GM12878 (cell line): ENCODE measurements around the gene POLE2. TPM values are rescaled to one million over a fixed set of nuclear protein-coding genes. Genes with fewer than 3 reads are reported as not detected.

Experiments used
- ATAC-seq: fragments of 200-7000 bp; cut with Tn5 transposase; 3 replicates; pipeline ENCODE4 v1.9.1; 2020; ENCODE audit warnings: mild to moderate bottlenecking, moderate library complexity
- BruUV-seq: library from RNA; stranded (reverse); fragments of 400-500 nt; replicated peaks from 2 replicates; lab custom pipeline; 2021; lab: Mats Ljungman, UMichigan
- CTCF ChIA-PET: fragments of 300-600 bp; sonication (Branson Sonifier 250); formaldehyde crosslinking; extraction: SDS; loops from one replicate; lab custom pipeline; 2021; ENCODE audit warnings: inconsistent platforms; lab: Yijun Ruan, JAX
- POLR2A ChIA-PET: fragments of 350-600 bp; formaldehyde crosslinking; extraction: SDS; loops from one replicate; lab custom pipeline; 2021; ENCODE audit warnings: inconsistent platforms; lab: Charles Lee
- RAD21 ChIA-PET: fragments of 300-600 bp; sonication (Branson Sonifier 250); formaldehyde crosslinking; loops from one replicate; lab custom pipeline; 2023; ENCODE audit warnings: antibody characterized with exemption; ENCODE audit not compliant: unreplicated experiment; lab: Charles Lee
- SMC1A ChIA-PET: fragments of 300-600 bp; sonication (Branson Sonifier 250); formaldehyde crosslinking; loops from one replicate; lab custom pipeline; 2023; ENCODE audit not compliant: unreplicated experiment, uncharacterized antibody; lab: Charles Lee
- DNase-seq: peaks from one replicate; pipeline ENCODE4 v3.0.0-alpha.2; 2011; ENCODE audit warnings: low read depth, low spot score
- FAIRE-seq: peaks from 3 replicates; lab custom pipeline; 2011; peaks lifted over from hg19 to GRCh38; lab: Jason Lieb, UNC
- H2AFZ ChIP-seq: 2 replicates; pipeline ENCODE4 v1.6.0; 2011; ENCODE audit warnings: low read depth, low read length, control low read depth; ENCODE audit not compliant: control insufficient read depth
- H3K27ac ChIP-seq: 2 replicates; pipeline ENCODE4 v1.5.1; 2011; ENCODE audit warnings: control low read depth; ENCODE audit not compliant: control insufficient read depth, insufficient read depth
- H3K27me3 ChIP-seq, 2 experiments: replicated peaks in 1 of 2; 2 replicates each; pipeline versions ENCODE4 v1.6.0 to v1.6.1; 2011; ENCODE audit warnings: low read length in 1 of 2; ENCODE audit not compliant: control insufficient read depth in 2 of 2, insufficient read depth in 2 of 2
- H3K36me3 ChIP-seq, 2 experiments: 2 replicates each; pipeline ENCODE4 v1.5.1; 2011; ENCODE audit warnings: low read length in 1 of 2; ENCODE audit not compliant: control insufficient read depth in 2 of 2, insufficient read depth in 2 of 2
- H3K4me1 ChIP-seq: 2 replicates; pipeline ENCODE4 v1.6.1; 2011; ENCODE audit warnings: mild to moderate bottlenecking, low read length, moderate library complexity, mixed read lengths; ENCODE audit not compliant: control insufficient read depth, insufficient read depth
- H3K4me2 ChIP-seq: 2 replicates; pipeline ENCODE4 v1.6.0; 2011; ENCODE audit warnings: control low read depth; ENCODE audit not compliant: control insufficient read depth, insufficient read depth
- H3K4me3 ChIP-seq: fragments of 200-600 bp; sonication (generic); 2 replicates; pipeline ENCODE4 v1.5.1; 2016
- H3K79me2 ChIP-seq: 2 replicates; pipeline ENCODE4 v1.6.0; 2011; ENCODE audit warnings: low read length; ENCODE audit not compliant: control insufficient read depth, insufficient read depth
- H3K9ac ChIP-seq: 2 replicates; pipeline ENCODE4 v1.8.0; 2011; ENCODE audit warnings: low read length, control low read depth, mixed read lengths; ENCODE audit not compliant: control insufficient read depth, insufficient read depth
- H3K9me3 ChIP-seq: replicated peaks from 3 replicates; pipeline ENCODE4 v1.5.1; 2011; ENCODE audit warnings: mild to moderate bottlenecking, low read length; ENCODE audit not compliant: control insufficient read depth, insufficient read depth
- H4K20me1 ChIP-seq: 2 replicates; pipeline ENCODE4 v1.6.0; 2011; ENCODE audit not compliant: control insufficient read depth, insufficient read depth
- BMI1 ChIP-seq: fragments of 450-650 bp; IDR thresholded peaks from 2 replicates; pipeline ENCODE4 v1.6.1; 2016; ENCODE audit warnings: mild to moderate bottlenecking, moderate library complexity, borderline replicate concordance
- CHD1 ChIP-seq: IDR thresholded peaks from 2 replicates; pipeline ENCODE4 v1.6.1; 2012; ENCODE audit warnings: low read depth, low read length, improper control_type of control experiment
- EED ChIP-seq: sonication (generic); IDR thresholded peaks from 2 replicates; pipeline ENCODE4 v1.6.1; 2016; ENCODE audit warnings: antibody characterized with exemption, low read depth
- KLF5 ChIP-seq: fragments of 450-650 bp; IDR thresholded peaks from 2 replicates; pipeline ENCODE4 v1.6.1; 2014; ENCODE audit warnings: mild to moderate bottlenecking; ENCODE audit not compliant: partially characterized antibody
- NBN ChIP-seq: fragments of 450-650 bp; IDR thresholded peaks from 2 replicates; pipeline ENCODE4 v1.6.1; 2016
- NFYB ChIP-seq: IDR thresholded peaks from 2 replicates; pipeline ENCODE4 v1.6.1; 2011; ENCODE audit warnings: low read depth, mild to moderate bottlenecking, low read length, improper control_type of control experiment, moderate library complexity; ENCODE audit not compliant: insufficient read depth
- NR2C1 ChIP-seq: fragments of 450-650 bp; IDR thresholded peaks from 2 replicates; pipeline ENCODE4 v1.6.1; 2017; ENCODE audit warnings: antibody characterized with exemption, mild to moderate bottlenecking, moderate library complexity
- NRF1 ChIP-seq: conservative IDR thresholded peaks from 2 replicates; pipeline ENCODE4 v1.6.1; 2011; ENCODE audit warnings: mild to moderate bottlenecking, low read depth, low read length, improper control_type of control experiment
- POLR2AphosphoS2 ChIP-seq: IDR thresholded peaks from 2 replicates; pipeline ENCODE4 v1.6.1; 2011; ENCODE audit warnings: low read depth, mild to moderate bottlenecking, low read length, improper control_type of control experiment, moderate library complexity
- SIN3A ChIP-seq: IDR thresholded peaks from 2 replicates; pipeline ENCODE4 v1.6.1; 2012; ENCODE audit warnings: low read depth, low read length, improper control_type of control experiment
- SPI1 ChIP-seq: IDR thresholded peaks from 2 replicates; pipeline ENCODE4 v1.6.1; 2011; ENCODE audit warnings: low read depth, mild to moderate bottlenecking, low read length, moderate library complexity, borderline replicate concordance; ENCODE audit not compliant: insufficient read depth
- STAT3 ChIP-seq: IDR thresholded peaks from 2 replicates; pipeline ENCODE4 v1.6.1; 2011; ENCODE audit warnings: low read depth, low read length, improper control_type of control experiment
- ZNF274 ChIP-seq: IDR thresholded peaks from one replicate; pipeline ENCODE4 v1.8.0; 2011; ENCODE audit not compliant: insufficient read length, insufficient read depth
- WGBS: methylation state at CpG from one replicate; pipeline ENCODE4 v1.1.6; 2016; ENCODE audit warnings: low lambda C conversion rate; ENCODE audit not compliant: insufficient replicate concordance, insufficient coverage; ENCODE audit errors: missing lambda C conversion rate; 5-methylcytosine and 5-hydroxymethylcytosine counted together
- in situ Hi-C: fragments of 300-500 bp; cut with MboI; formaldehyde crosslinking; loops from 9 replicates; pipeline ENCODE4 v1.14.3; 2018; ENCODE audit warnings: mixed read lengths
- intact Hi-C: fragments of 100-400 bp; cut with micrococcal nuclease; formaldehyde crosslinking; loops from one replicate; pipeline ENCODE4 v1.14.2; 2022; ENCODE audit not compliant: unreplicated experiment
- polyA plus RNA-seq, 11 experiments: library from polyadenylated mRNA; depleted of rRNA in 4 of 11; unstranded in 6 of 11; stranded (reverse) in 5 of 11; fragments of >200 nt; fragmentation: Nextera tagmentation in 4 of 11; fragmentation: Illumina TruSeq in 1 of 11; extraction: Ambion mirVana in 4 of 11; extraction: Trizol in 1 of 11; gene quantifications; 1 replicate in 1 of 11; 2 replicates in 10 of 11; pipeline versions ENCODE4 v1.2.1 to v1.2.3, GENCODE V29; 2011 to 2016; ENCODE audit warnings: inconsistent platforms in 2 of 11, missing spikeins in 2 of 11, low read depth in 1 of 11
- total RNA-seq, 4 experiments: library from RNA; depleted of rRNA in 3 of 4; stranded (reverse); fragments of >200 nt in 3 of 4; fragmentation: Illumina TruSeq in 1 of 4; extraction: Trizol in 1 of 4; gene quantifications; 2 replicates each; pipeline versions ENCODE4 v1.2.1 to v1.2.3, GENCODE V29; 2013 to 2021
- TF ChIP-seq, protein P1 (sequence below): fragments of 450-650 bp; IDR thresholded peaks from 2 replicates; pipeline ENCODE4 v1.6.1; 2016; ENCODE audit warnings: mild to moderate bottlenecking, moderate library complexity, borderline replicate concordance

Gene POLE2
- total and polyA plus RNA-seq, 10 of the 15 experiments (the other 5 are each of a cell fraction or from before 2014, with no cell fraction given) = 22.0 to 45.6 (median 38.8) TPM

DNA sequence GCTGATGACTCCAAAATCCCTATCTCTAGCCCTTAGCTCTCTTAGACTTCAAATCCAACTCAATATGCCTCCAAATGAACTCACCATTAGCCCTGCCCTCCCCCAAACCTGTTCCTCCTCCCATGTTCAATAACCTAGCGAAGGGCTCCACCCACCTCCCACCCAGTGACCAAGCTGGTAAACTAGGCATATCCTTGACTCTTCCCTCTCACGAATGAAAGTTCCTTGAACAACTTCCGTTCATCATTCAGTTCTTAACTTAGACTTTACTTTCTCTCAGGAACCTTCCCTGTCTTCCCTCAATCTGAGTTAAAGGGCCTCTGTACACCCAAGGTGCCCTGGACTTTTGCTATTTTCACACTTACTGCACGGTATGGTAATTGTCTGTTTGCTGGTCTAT, 3.0 kb upstream of the POLE2 start (continued):
- TF ChIP-seq, protein P1, sequence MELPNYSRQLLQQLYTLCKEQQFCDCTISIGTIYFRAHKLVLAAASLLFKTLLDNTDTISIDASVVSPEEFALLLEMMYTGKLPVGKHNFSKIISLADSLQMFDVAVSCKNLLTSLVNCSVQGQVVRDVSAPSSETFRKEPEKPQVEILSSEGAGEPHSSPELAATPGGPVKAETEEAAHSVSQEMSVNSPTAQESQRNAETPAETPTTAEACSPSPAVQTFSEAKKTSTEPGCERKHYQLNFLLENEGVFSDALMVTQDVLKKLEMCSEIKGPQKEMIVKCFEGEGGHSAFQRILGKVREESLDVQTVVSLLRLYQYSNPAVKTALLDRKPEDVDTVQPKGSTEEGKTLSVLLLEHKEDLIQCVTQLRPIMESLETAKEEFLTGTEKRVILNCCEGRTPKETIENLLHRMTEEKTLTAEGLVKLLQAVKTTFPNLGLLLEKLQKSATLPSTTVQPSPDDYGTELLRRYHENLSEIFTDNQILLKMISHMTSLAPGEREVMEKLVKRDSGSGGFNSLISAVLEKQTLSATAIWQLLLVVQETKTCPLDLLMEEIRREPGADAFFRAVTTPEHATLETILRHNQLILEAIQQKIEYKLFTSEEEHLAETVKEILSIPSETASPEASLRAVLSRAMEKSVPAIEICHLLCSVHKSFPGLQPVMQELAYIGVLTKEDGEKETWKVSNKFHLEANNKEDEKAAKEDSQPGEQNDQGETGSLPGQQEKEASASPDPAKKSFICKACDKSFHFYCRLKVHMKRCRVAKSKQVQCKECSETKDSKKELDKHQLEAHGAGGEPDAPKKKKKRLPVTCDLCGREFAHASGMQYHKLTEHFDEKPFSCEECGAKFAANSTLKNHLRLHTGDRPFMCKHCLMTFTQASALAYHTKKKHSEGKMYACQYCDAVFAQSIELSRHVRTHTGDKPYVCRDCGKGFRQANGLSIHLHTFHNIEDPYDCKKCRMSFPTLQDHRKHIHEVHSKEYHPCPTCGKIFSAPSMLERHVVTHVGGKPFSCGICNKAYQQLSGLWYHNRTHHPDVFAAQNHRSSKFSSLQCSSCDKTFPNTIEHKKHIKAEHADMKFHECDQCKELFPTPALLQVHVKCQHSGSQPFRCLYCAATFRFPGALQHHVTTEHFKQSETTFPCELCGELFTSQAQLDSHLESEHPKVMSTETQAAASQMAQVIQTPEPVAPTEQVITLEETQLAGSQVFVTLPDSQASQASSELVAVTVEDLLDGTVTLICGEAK = no peak

DNA sequence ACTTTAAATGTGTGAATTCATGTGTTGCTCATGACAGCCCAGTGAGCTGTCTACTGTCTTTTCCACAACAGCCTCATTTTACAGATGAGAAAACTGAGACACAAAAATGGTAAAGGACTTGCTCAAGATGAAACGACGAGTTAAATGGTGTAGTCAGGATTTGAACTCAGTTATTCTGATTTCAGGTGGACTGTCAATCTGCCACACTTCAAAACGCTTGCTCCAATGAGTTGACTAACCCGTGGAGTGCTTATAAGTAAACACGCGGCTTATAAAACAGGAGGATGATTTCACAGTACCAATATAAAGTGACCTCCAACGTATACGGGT, 652 bp upstream of the POLE2 start:
- Histone ChIP-seq H3K27me3 (no peaks in the 10 kb centered on the region), H3K9me3 (no peaks in the 10 kb centered on the region), H3K4me1 (peaks cover 4% of the 10 kb centered on the region), H4K20me1 (no peaks in the 10 kb centered on the region), H3K4me3 (no peak overlapping the region), H3K9ac (no peak overlapping the region), H3K27ac (no peak overlapping the region), H3K36me3 (no peaks in the 10 kb centered on the region), H3K79me2 (peaks cover 14% of the 10 kb centered on the region), H2AFZ (peak overlapping the region; percentile 93), H3K4me2 (no peak overlapping the region; the same call in 1 of the 2 replicates)
- intact Hi-C loops = loop anchor here (2.0 kb wide), 1 partner anchor 54 kb away; the partner anchor contains the start of gene DNAAF2
- no peak for FAIRE-seq
- ChIA-PET RAD21 (interaction anchor here (0.9 to 1.3 kb wide), 3 partner anchors 14 to 94 kb away, joined by 3 read pairs; no protein-coding TSS in a partner anchor), CTCF (interaction anchor here (0.9 to 1.3 kb wide), 4 partner anchors 17 to 191 kb away, joined by 3 to 4 read pairs (median 3); no protein-coding TSS in a partner anchor), POLR2A (interaction anchor here (0.6 to 2.5 kb wide), 4 partner anchors 10 to 80 kb away, joined by 3 to 9 read pairs (median 5); partner anchors contain the start of gene KLHDC2), SMC1A (interaction anchor here (0.9 to 1.7 kb wide), 3 partner anchors 28 to 80 kb away, joined by 3 to 4 read pairs (median 3); no protein-coding TSS in a partner anchor)
- TF ChIP-seq BMI1 (no peak), STAT3 (no peak), KLF5 (no peak), NFYB (no peak), NR2C1 (no peak), NBN (no peak), SPI1 (no peak), CHD1 (no peak), ZNF274 (no peak), POLR2AphosphoS2 (no peak), SIN3A (no peak), EED (no peak), NRF1 (no peak)
- no peak for ATAC-seq
- BruUV-seq = no TSS peak
- WGBS = 97% methylated on average over 8 of the region's 8 CpGs
- no peak for DNase-seq
- in situ Hi-C loops = no loop called here
